Astrocyte of the hippocampus (primary cell): ENCODE measurements around the gene DLGAP1.

Source experiments
- DNase-seq: peaks from one replicate; pipeline ENCODE4 v3.0.0; 2011; ENCODE audit warnings: low read depth, low spot score

DLGAP1 gene

GRCh38 chr18:3504637-3505036 is 950.5 kb downstream of the DLGAP1 start:
- DNase-seq = no peak

GRCh38 chr18:3502650-3503049 is 952.5 kb downstream of the DLGAP1 start:
- no peak for DNase-seq

DNA sequence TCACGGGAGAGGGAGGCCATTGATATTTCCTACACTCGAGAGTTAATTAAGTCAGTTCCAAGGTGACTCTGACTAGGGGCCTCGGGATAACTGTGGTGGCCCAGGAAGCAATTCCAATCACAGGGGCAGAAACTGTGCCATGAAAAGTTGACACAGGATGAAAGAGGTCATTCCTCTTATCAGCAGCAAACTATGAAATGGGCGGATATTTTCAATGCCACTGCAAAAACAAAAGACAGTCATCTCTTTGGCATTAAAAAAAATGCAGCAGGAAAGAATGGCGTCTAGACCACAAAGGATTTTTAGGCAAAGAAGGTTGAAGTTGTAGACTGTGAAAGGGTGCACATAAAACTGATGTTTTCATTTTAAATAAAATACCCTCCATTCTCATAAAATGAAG is 955.1 kb downstream of the DLGAP1 start:
- peak; percentile 40 for DNase-seq

DNA sequence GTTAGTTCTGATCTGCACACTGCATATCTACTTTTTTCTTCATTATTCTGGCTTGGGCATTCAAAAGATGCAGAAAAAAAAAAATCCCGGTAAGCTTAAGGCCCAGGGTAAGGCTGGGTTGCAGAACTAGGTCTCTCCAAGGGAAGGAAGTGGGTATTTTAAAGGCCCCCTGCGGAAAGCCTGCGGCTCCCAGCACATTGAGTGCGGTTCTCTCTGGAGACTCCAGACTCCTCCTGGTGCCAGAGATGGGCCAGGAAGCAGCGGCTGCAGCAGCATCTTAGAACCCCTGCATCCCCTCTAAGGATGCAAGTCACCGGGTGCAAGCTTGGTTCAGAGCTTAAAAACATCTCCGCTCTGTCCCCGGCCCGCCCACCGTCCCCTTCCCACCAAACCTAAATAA is 955.6 kb downstream of the DLGAP1 start:
- DNase-seq = no peak

DNA sequence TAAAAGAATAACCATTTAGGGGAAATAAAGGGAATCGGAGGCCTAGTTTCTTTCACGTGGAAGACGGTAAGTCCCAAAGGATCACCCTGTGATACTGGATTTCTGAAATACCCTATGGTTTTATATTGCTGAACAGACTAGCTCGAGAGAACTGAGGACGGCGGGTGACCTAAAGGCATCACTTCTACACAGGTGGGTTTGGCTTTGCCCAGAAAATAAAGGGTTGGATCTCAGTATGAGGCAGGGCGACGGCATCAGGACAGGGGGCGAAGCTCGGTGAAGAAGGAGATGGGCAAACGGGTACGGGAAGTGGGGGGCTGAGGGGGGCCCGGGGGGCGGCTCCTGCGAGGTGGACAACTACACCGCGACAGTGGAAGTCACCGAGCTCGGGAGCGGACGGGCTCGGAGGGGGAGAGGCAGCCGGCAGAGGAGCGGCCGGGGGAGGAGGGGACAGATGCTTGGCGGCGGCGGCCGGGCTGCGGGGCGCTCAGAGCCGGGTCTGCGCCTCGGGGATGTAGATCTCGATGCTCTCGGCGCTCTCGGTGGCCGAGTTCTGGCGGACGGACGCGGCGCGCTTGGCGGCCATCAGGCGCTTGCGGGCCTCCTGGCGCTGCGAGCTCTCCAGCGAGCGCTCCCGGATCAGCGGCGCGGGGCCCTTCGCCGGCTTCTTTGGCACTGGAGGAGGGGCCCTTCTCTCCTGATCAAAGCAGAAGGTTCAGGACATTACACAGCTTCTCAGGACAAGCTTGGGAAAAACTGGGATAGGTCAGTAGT is 956.2 kb downstream of the DLGAP1 start:
- DNase-seq = peak; percentile 76

DNA sequence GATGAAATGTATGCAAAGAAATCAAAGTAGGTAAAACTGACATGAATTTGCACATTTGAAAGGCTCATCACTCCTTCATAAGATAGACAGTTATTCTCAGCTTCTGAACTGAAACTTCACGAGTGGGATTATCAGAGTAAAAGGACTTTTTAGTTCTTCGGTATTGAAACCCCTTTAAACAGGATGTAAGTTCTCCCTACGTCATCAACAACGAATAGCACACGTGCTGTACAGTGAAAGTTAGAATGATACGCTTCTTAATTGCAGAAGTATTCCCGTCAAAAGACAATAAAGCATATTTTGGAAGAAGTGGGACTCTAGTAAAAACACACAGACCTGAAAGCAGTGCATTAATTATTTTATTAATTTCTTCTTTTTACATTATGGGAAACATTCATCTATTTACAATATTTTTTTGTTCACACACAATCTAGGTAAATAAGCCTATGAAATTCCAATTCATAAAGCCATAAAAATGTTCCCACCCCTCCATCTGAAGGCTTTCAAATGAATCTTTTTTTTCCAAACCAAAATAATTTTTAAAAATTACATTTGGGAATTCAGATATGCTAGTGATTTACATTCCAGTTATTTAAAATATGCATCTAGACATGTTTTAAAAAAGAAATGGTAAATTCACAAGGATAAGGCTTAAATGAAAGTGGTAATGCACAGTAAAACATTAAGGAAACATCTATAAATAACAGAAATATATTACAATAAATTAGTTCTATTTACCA is 959.2 kb downstream of the DLGAP1 start:
- DNase-seq = no peak

- DNase-seq = no peak
Measured at GRCh38 chr18:3494569-3494968, 960.5 kb downstream of the DLGAP1 start.

DNA sequence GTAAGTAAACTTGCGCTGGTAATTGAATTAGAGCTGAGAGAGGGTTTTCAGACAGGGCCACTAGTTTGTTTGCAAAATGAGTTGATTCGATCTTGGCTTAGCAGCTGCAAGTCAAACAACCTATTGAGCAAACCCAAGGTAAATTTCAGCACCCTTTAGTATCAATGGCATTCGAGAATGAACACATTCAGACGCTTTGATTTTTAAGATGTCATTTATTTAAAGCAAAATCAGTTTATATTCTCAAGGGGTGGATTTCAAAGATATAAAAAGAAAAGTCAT is 960.9 kb downstream of the DLGAP1 start:
- DNase-seq = no peak

- no peak for DNase-seq
Measured at GRCh38 chr18:3493501-3494244, 961.4 kb downstream of the DLGAP1 start.

GRCh38 chr18:3492721-3493120 is 962.4 kb downstream of the DLGAP1 start:
- no peak for DNase-seq

DNA sequence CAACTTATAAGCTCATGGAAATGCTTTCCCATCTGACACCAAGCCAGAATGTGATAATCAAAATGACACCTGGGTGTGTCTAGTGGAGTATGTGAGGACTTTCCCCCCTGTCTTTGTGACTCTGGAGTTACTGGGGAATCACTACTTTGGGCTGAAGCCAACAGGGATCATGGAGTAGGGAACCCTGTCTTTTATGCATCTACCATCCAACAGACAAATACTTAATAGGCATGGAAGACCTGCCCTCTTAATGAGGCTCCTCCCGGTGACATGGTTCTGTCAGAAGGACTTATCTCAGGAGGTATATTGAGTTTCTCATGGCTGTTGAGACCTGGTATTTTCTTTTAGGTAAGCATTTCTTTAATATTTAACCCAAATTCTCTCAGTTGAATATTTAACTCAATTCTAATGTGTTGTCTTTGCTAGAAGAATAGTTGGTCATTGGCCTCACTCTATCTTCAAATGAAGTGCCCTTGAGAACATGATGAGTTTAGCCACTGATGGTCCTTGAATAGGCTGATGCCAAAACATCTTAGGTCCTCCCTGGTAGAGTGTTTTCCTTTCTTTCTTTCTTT is 963.0 kb downstream of the DLGAP1 start:
- DNase-seq = no peak

DNA sequence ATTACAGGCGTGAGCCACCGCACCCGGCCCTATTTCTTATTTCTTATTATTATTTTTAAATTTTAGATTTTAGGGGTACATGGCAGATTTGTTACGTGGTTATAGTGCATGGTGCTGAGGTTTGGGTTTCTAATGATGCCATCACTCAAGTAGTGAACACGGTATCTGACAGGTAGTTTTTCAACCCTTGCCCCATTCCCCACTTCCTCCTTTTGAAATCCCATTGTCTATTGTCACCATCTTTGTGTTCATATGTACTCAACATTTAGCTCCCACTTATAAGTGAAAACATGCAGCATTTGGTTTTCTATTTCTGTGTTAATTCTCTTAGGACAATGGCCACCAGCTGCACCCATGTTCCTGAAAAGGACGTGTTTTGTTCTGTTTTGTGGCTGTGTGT is 965.6 kb downstream of the DLGAP1 start:
- no peak for DNase-seq

GRCh38 chr18:3486512-3486911 is 968.6 kb downstream of the DLGAP1 start:
- DNase-seq = no peak

DNA sequence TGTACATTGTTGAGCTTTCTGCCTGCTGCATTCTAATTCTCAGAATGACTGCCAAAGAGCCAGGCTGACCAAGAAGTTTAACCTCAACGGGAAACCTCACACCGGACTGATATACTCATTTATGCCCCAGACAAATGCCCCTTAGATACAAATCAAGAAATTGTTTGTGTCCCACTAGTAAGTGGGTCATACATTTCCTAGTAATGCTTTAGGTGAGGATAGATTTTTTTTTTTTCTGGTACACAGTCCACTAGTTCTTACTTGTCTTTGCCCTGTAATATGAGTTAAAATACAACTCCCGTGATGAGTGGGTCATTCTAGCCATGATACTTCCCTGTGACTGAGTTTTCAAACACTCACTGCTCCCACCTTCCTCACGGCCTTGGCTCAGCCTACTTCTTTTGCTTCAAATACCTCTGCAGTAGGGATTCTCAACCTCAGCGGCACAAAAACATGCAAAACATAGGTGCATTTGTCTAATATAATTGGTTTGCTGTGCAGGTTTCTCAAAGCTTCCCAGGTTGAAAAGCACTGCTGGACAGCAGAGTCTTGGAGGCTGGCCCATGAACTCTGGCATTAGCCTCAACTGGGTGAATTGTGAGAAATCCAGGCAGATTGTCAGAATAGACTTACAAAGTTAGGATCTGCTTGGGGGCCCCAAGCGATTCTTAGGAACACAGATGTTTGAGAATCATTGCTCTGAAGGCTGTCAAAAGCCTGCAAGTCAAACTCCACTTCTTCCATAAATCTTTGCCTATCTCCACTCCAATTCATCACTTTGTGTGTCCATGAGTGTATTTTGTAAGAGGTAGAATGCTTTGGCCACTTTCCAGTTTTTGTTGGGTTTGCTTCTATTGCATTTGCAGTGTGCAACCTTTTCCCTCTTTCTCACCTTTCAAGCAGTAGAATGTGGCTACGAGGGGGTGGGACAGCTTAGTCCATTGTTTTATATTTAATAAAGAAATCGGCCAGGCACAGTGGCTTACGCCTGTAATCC is 969.7 kb downstream of the DLGAP1 start:
- DNase-seq = no peak

DNA sequence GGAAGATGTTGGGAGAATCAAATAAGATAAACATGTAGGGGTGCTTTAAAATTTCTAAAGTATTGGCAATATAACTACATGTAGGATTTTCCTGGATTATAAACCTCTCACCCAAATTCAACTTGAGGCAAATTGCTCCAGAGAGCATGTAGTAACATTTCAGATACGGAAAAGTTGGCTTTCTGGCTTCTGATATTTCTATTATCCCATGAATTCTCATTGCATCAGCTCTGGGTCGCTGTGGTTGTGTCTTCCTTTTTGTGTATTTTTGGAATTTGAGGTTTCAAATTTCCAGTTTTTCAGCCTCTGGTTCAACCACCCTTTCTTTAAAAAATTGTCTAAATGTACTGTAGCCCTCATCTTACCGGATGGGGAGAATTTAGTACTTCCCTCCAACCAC is 972.8 kb downstream of the DLGAP1 start:
- no peak for DNase-seq

GRCh38 chr18:3481696-3482210 is 973.4 kb downstream of the DLGAP1 start:
- no peak for DNase-seq

DNA sequence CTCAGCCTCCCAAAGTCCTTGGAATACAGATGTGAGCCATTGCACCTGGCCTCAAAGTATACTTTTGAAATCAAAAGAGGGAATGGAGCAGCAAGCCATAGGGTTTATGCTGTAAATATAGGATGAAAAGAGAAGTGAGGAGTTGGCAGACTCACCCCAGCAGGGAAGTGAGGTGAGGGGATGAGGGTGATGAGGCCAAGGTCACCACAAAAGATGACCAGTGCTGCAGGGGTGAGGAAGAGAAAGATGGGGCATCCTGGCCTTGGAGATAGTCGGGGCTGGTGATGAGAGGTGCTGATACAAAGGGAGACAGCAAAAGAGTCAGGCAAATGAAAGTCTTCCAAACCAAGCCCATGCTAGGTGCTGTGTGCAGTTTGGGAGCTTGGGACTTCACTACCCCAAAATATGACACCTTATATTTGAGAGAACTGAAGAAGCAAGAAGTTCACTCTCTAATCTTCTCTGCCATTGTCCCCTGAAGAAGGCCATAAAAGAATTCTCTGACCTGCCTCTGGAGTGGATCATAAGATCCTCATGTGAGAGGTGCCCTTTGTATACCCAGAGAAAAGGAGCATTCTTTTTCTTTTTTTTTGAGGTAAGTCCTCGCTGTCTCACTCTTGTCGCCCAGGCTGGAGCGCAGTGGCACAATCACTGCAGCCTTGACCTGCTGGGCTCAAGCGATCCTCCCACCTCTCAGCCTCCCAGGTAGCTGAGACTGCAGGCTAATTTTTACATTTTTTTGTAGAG is 974.1 kb downstream of the DLGAP1 start:
- no peak for DNase-seq

DNA sequence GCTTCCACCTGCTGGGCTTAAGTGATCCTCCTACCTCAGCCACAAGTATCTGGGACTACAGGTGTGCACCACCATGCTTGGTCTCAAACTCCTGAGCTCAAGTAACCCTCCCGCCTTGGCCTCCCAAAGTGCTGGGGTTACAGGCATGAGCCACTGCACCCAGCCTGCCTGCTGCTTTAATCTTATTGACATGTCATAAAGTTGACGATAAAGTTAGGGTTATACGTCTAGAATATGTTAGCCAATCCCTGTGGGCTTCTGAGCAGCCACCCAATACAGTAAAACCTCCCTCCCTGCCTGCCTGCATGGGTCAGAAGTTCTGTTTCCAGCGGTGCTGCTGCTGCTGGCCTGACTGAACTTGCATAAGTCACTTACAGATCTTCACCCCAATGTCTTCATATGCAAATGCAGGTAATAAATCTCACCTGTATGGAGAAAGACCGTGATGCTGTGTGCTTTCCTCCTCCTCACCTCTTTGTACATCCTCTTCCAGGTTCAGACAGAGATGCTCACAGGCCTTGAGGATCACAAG is 975.1 kb downstream of the DLGAP1 start:
- DNase-seq = no peak

GRCh38 chr18:3478262-3478978 is 976.7 kb downstream of the DLGAP1 start:
- no peak for DNase-seq
